Right lobe of liver (tissue), 6 donors: ENCODE data around the gene SETSIP. TPM values are rescaled to one million over a fixed set of nuclear protein-coding genes. Genes with fewer than 3 reads are reported as not detected.

Experiments used
- ATAC-seq, 4 donors: fragments of 200-7000 bp; cut with Tn5 transposase; one replicate each; pipeline ENCODE4 v1.9.1; 2020; ENCODE audit warnings: mild to moderate bottlenecking in 4 of 4, moderate library complexity in 4 of 4
- DNase-seq, 3 donors: peaks; one replicate each; pipeline ENCODE4 v3.0.0-alpha.2; 2020
- H3K27ac ChIP-seq, 3 donors: fragments of 200-600 bp; one replicate each; pipeline ENCODE4 v1.8.0; 2022
- H3K27me3 ChIP-seq, 2 donors: fragments of 200-600 bp; one replicate each; pipeline ENCODE4 v1.8.0; 2022
- H3K36me3 ChIP-seq, 4 donors: fragments of 200-600 bp; sonication (generic) in 1 of 4; one replicate each; pipeline versions ENCODE4 v1.5.1 to v1.8.0; 2017 to 2022; ENCODE audit warnings: control low read depth in 1 of 4
- H3K4me1 ChIP-seq, 4 donors: fragments of 200-600 bp; sonication (generic) in 1 of 4; one replicate each; pipeline versions ENCODE4 v1.5.1 to v1.8.0; 2017 to 2022; ENCODE audit warnings: control low read depth in 1 of 4
- H3K4me3 ChIP-seq, 3 donors: fragments of 200-600 bp; one replicate each; pipeline ENCODE4 v1.8.0; 2022
- H3K9me3 ChIP-seq, 4 donors: fragments of 200-600 bp; sonication (generic) in 1 of 4; one replicate each; pipeline versions ENCODE4 v1.5.1 to v1.8.0; 2017 to 2022; ENCODE audit warnings: control low read depth in 1 of 4
- POLR2A ChIP-seq: fragments of 450-650 bp; IDR thresholded peaks from one replicate; pipeline ENCODE4 v1.6.1; 2017; ENCODE audit warnings: antibody characterized with exemption, mild to moderate bottlenecking
- WGBS: methylation state at CpG from one replicate; pipeline ENCODE4 v1.1.6; 2018; ENCODE audit warnings: low coverage, low lambda C conversion rate; ENCODE audit not compliant: insufficient coverage; ENCODE audit errors: missing lambda C conversion rate; 5-methylcytosine and 5-hydroxymethylcytosine counted together
- intact Hi-C, 2 donors: fragments of 100-400 bp; cut with DNase I; formaldehyde crosslinking; loops; one replicate each; pipeline versions ENCODE4 v1.11.2 to v1.14.1; 2022
- total RNA-seq, 6 experiments: library from RNA; depleted of rRNA in 2 of 6; stranded (reverse); fragments of >200 nt in 2 of 6; fragmentation: NEBNext Ultra II Directional in 3 of 6; extraction: Animal tissue kit (Norgen Biotek cat#: 25700) in 3 of 6; gene quantifications; one replicate each; pipeline versions ENCODE4 v1.1.0 to v1.2.4, GENCODE V29; 2016 to 2023
- TF ChIP-seq, protein P1 (sequence below), 4 donors: fragments of 200-600 bp in 3 of 4; fragments of 450-650 bp in 1 of 4; IDR thresholded peaks; one replicate each; pipeline versions ENCODE4 v1.5.1 to v1.8.0; 2016 to 2022; ENCODE audit warnings: antibody characterized with exemption in 4 of 4, mild to moderate bottlenecking in 2 of 4
- donor health status: DM: no; HTN: yes; CAD: no.
- donor health status: DM: no; HTN: no; CAD: no.
- donor health status: DM: no; HTN: no; CAD: no.
- donor health status: DM: no; HTN: yes; CAD: no.
- donor health status: DM: no; HTN: yes; CAD: no.

SETSIP gene
- total RNA-seq, 6 experiments from 2014 or later: not detected

DNA sequence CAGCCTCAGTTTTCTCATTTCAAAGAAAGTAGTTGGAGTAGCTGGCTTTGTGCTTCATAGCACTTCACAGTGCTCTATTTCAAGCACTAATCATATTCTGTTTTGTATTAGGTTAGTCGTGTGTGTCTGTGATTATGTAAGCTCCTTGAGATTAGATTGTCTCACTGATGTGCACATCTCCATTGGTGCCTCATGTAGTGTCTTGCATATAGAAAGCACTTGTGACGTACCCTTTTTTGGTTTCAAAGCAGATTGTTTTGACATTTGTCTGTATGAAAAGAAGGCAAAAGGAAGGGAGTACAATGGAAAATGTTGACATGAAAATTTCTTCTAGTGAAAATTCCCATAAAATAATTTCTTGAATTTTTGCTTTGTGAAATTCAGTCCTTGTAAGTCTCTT is 18.9 kb upstream of the SETSIP start:
- intact Hi-C loops: no loop called here
- TF ChIP-seq, protein P1, sequence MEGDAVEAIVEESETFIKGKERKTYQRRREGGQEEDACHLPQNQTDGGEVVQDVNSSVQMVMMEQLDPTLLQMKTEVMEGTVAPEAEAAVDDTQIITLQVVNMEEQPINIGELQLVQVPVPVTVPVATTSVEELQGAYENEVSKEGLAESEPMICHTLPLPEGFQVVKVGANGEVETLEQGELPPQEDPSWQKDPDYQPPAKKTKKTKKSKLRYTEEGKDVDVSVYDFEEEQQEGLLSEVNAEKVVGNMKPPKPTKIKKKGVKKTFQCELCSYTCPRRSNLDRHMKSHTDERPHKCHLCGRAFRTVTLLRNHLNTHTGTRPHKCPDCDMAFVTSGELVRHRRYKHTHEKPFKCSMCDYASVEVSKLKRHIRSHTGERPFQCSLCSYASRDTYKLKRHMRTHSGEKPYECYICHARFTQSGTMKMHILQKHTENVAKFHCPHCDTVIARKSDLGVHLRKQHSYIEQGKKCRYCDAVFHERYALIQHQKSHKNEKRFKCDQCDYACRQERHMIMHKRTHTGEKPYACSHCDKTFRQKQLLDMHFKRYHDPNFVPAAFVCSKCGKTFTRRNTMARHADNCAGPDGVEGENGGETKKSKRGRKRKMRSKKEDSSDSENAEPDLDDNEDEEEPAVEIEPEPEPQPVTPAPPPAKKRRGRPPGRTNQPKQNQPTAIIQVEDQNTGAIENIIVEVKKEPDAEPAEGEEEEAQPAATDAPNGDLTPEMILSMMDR (IDR thresholded peaks at IDR 0.05): no peak
- no peak for ATAC-seq

DNA sequence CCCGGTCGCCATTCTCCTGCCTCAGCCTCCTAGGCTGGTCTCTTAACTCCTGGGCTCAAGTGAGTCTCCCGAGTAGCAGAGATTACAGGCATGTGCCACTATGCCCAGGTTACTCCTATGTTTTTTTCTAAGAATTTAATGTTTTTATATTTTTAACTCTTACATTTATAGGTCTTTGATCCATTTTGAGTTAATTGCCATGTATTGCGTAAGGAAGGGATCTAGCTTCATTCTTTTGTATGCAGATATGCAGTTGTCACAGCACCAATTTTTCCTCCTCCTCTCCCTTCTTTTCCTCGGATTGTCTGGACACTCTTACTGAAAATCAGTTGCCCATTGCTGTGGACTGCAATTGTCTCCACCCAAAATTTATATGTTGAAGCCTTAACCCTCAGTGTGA is 16.4 kb upstream of the SETSIP start:
- intact Hi-C loops: no loop called here
- Histone ChIP-seq H3K27me3 (no peaks in the 10 kb centered on the region), H3K9me3 (no peaks in the 10 kb centered on the region), H3K4me1 (peaks cover 0 to 5% (median 2%) of the 10 kb centered on the region in 4 donors), H3K36me3 (no peaks in the 10 kb centered on the region), H3K27ac (no peak overlapping the region), H3K4me3 (no peak overlapping the region)
- DNase-seq (no peak), ATAC-seq (no peak)
- WGBS: 78% methylated on average over 3 of the region's 5 CpGs
- TF ChIP-seq, protein P1 (IDR thresholded peaks at IDR 0.05): no peak
- TF ChIP-seq POLR2A: no peak

More for the DNA sequence above, 18.9 kb upstream of the SETSIP start:
- Histone ChIP-seq H3K27me3 (no peaks in the 10 kb centered on the region), H3K36me3 (no peaks in the 10 kb centered on the region), H3K4me1 (no peaks in the 10 kb centered on the region), H3K27ac (no peak overlapping the region), H3K9me3 (no peaks in the 10 kb centered on the region), H3K4me3 (no peak overlapping the region)
- DNase-seq: no peak
- whole genome bisulfite sequencing: 73% methylated on average over 2 of the region's 2 CpGs

DNA sequence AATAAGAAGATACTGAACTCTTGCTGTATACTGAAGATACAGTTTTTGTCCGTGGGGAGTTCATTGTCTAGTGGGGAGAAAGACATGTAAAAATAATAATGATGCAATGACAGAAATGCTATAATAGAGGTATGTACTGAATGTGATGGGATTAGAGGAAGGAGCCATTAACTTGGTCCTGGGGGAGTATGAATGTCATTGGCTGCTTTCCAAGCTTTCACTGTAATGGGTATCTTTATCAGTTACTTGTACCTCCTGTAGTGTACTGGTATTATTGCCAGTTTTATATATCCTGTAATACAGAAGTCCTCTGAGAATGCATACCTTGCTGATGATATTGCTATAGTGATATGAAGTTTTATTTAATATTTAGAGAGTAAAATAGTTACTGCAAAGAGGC is 12.3 kb upstream of the SETSIP start:
- Histone ChIP-seq H3K4me1 (peaks cover 0 to 5% (median 2%) of the 10 kb centered on the region in 4 donors), H3K27ac (no peak overlapping the region), H3K4me3 (no peak overlapping the region), H3K36me3 (no peaks in the 10 kb centered on the region), H3K27me3 (no peaks in the 10 kb centered on the region), H3K9me3 (no peaks in the 10 kb centered on the region)
- 93% methylated on average over 1 of the region's 1 CpG for WGBS
- no peak for TF ChIP-seq POLR2A
- TF ChIP-seq, protein P1 (IDR thresholded peaks at IDR 0.05): no peak
- DNase-seq (no peak), ATAC-seq (no peak)
- intact Hi-C loops: no loop called here

DNA sequence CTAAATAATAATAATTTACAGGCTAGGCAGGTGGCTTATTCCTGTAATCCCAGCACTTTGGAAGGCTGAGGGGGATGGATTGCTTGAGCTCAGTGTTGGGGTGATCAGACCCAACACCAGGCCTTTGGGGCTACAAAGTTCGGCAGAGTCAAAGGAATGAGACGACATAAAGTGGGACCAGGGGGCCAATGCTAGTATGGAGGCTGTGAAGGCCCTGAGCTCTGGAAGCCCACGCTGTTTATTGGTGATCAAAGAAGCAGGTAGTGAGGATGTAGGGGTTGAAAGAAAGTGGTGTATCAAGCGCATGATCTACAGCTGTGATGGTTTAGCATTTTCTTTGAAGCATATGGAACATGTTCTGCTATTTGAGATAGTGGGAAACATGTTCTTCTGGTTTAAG is 10.5 kb upstream of the SETSIP start:
- WGBS: 96% methylated on average over 4 of the region's 4 CpGs
- DNase-seq (no peak), ATAC-seq (no peak)

More for the DNA sequence above, 10.5 kb upstream of the SETSIP start:
- Histone ChIP-seq H3K4me3 (no peak overlapping the region), H3K27ac (no peak overlapping the region), H3K27me3 (no peaks in the 10 kb centered on the region), H3K36me3 (no peaks in the 10 kb centered on the region), H3K4me1 (peaks cover 0 to 9% (median 5%) of the 10 kb centered on the region in 4 donors), H3K9me3 (no peaks in the 10 kb centered on the region)
- intact Hi-C loops: no loop called here
- TF ChIP-seq, protein P1 (IDR thresholded peaks at IDR 0.05): no peak
- TF ChIP-seq POLR2A: no peak
